ENCODE data around the gene ACSL3.
"Not testable (repeated sequence)": the region's sequence is repeated elsewhere in the genome, so short reads cannot be mapped to it uniquely, and the experiment has no call there.

The ACSL3 gene

GRCh38 chr2:222907048-222907447 is 46.2 kb downstream of the ACSL3 start:
- Histone ChIP-seq H3K9ac (ENCODE audit: low read length) (no peak overlapping the region), H3K9me3 (ENCODE audit: control insufficient read depth, low read length) (no peaks in the 10 kb centered on the region), H3K4me3 (ENCODE audit: low read length) (no peak overlapping the region), H3K27me3 (ENCODE audit: control insufficient read depth, insufficient read depth, low read length) (no peaks in the 10 kb centered on the region), H3K4me1 (ENCODE audit: control insufficient read depth, insufficient read depth, low read length) (peaks cover 29% of the 10 kb centered on the region), H3K36me3 (ENCODE audit: control insufficient read depth, insufficient read depth, low read length) (no peaks in the 10 kb centered on the region)

GRCh38 chr2:222907790-222908441 is 47.1 kb downstream of the ACSL3 start:
- H3K9me3 ChIP-seq (ENCODE audit: control insufficient read depth, low read length): no peaks in the 10 kb centered on the region
- H3K27me3 ChIP-seq (ENCODE audit: control insufficient read depth, insufficient read depth, low read length): no peaks in the 10 kb centered on the region
- peaks cover 26% of the 10 kb centered on the region for H3K4me1 ChIP-seq (ENCODE audit: control insufficient read depth, insufficient read depth, low read length)
- H3K4me3 ChIP-seq (ENCODE audit: low read length): no peak overlapping the region
- H3K36me3 ChIP-seq (ENCODE audit: control insufficient read depth, insufficient read depth, low read length): no peaks in the 10 kb centered on the region
- peak overlapping the region; percentile 17 for H3K9ac ChIP-seq (ENCODE audit: low read length)

- Histone ChIP-seq H3K36me3 (ENCODE audit: control insufficient read depth, insufficient read depth, low read length) (no peaks in the 10 kb centered on the region), H3K9ac (ENCODE audit: low read length) (no peak overlapping the region), H3K27me3 (ENCODE audit: control insufficient read depth, insufficient read depth, low read length) (no peaks in the 10 kb centered on the region), H3K4me1 (ENCODE audit: control insufficient read depth, insufficient read depth, low read length) (peaks cover 26% of the 10 kb centered on the region), H3K9me3 (ENCODE audit: control insufficient read depth, low read length) (no peaks in the 10 kb centered on the region), H3K4me3 (ENCODE audit: low read length) (no peak overlapping the region)
Measured at GRCh38 chr2:222909286-222909685, 48.5 kb downstream of the ACSL3 start.

- no peaks in the 10 kb centered on the region for H3K9me3 ChIP-seq (ENCODE audit: control insufficient read depth, low read length)
- H3K9ac ChIP-seq (ENCODE audit: low read length): no peak overlapping the region
- H3K4me1 ChIP-seq (ENCODE audit: control insufficient read depth, insufficient read depth, low read length): peaks cover 25% of the 10 kb centered on the region
- H3K4me3 ChIP-seq (ENCODE audit: low read length): no peak overlapping the region
- no peaks in the 10 kb centered on the region for H3K36me3 ChIP-seq (ENCODE audit: control insufficient read depth, insufficient read depth, low read length)
- no peaks in the 10 kb centered on the region for H3K27me3 ChIP-seq (ENCODE audit: control insufficient read depth, insufficient read depth, low read length)
Measured at GRCh38 chr2:222912117-222912516, 51.3 kb downstream of the ACSL3 start.

- Histone ChIP-seq H3K9me3 (ENCODE audit: control insufficient read depth, low read length) (no peaks in the 10 kb centered on the region), H3K4me1 (ENCODE audit: control insufficient read depth, insufficient read depth, low read length) (peaks cover 20% of the 10 kb centered on the region), H3K4me3 (ENCODE audit: low read length) (no peak overlapping the region), H3K27me3 (ENCODE audit: control insufficient read depth, insufficient read depth, low read length) (no peaks in the 10 kb centered on the region), H3K9ac (ENCODE audit: low read length) (no peak overlapping the region), H3K36me3 (ENCODE audit: control insufficient read depth, insufficient read depth, low read length) (no peaks in the 10 kb centered on the region)
Measured at GRCh38 chr2:222912776-222913175, 51.9 kb downstream of the ACSL3 start.

- no peaks in the 10 kb centered on the region for H3K9me3 ChIP-seq (ENCODE audit: control insufficient read depth, low read length)
- H3K36me3 ChIP-seq (ENCODE audit: control insufficient read depth, insufficient read depth, low read length): no peaks in the 10 kb centered on the region
- H3K9ac ChIP-seq (ENCODE audit: low read length): no peak overlapping the region
- H3K4me1 ChIP-seq (ENCODE audit: control insufficient read depth, insufficient read depth, low read length): peaks cover 14% of the 10 kb centered on the region
- no peaks in the 10 kb centered on the region for H3K27me3 ChIP-seq (ENCODE audit: control insufficient read depth, insufficient read depth, low read length)
- no peak overlapping the region for H3K4me3 ChIP-seq (ENCODE audit: low read length)
Measured at GRCh38 chr2:222915092-222915957, 54.5 kb downstream of the ACSL3 start.

GRCh38 chr2:222916229-222917197 is 55.7 kb downstream of the ACSL3 start:
- Histone ChIP-seq H3K4me1 (ENCODE audit: control insufficient read depth, insufficient read depth, low read length) (peaks cover 14% of the 10 kb centered on the region), H3K4me3 (ENCODE audit: low read length) (no peak overlapping the region), H3K36me3 (ENCODE audit: control insufficient read depth, insufficient read depth, low read length) (no peaks in the 10 kb centered on the region), H3K9ac (ENCODE audit: low read length) (no peak overlapping the region), H3K9me3 (ENCODE audit: control insufficient read depth, low read length) (no peaks in the 10 kb centered on the region), H3K27me3 (ENCODE audit: control insufficient read depth, insufficient read depth, low read length) (no peaks in the 10 kb centered on the region)

GRCh38 chr2:222917212-222917611 is 56.4 kb downstream of the ACSL3 start:
- H3K36me3 ChIP-seq (ENCODE audit: control insufficient read depth, insufficient read depth, low read length); H3K27me3 ChIP-seq (ENCODE audit: control insufficient read depth, insufficient read depth, low read length); H3K9me3 ChIP-seq (ENCODE audit: control insufficient read depth, low read length); H3K9ac ChIP-seq (ENCODE audit: low read length); H3K4me3 ChIP-seq (ENCODE audit: low read length): not testable (repeated sequence)
- peaks cover 14% of the 10 kb centered on the region for H3K4me1 ChIP-seq (ENCODE audit: control insufficient read depth, insufficient read depth, low read length)

- H3K36me3 ChIP-seq (ENCODE audit: control insufficient read depth, insufficient read depth, low read length): no peaks in the 10 kb centered on the region
- H3K4me1 ChIP-seq (ENCODE audit: control insufficient read depth, insufficient read depth, low read length): peaks cover 4% of the 10 kb centered on the region
- H3K9me3 ChIP-seq (ENCODE audit: control insufficient read depth, low read length): no peaks in the 10 kb centered on the region
- no peaks in the 10 kb centered on the region for H3K27me3 ChIP-seq (ENCODE audit: control insufficient read depth, insufficient read depth, low read length)
- H3K4me3 ChIP-seq (ENCODE audit: low read length): no peak overlapping the region
- no peak overlapping the region for H3K9ac ChIP-seq (ENCODE audit: low read length)
Measured at GRCh38 chr2:222919841-222920526, 59.1 kb downstream of the ACSL3 start.

- no peaks in the 10 kb centered on the region for H3K27me3 ChIP-seq (ENCODE audit: control insufficient read depth, insufficient read depth, low read length)
Measured at GRCh38 chr2:222920657-222921186, 59.9 kb downstream of the ACSL3 start.

More at GRCh38 chr2:222920657-222921186, 59.9 kb downstream of the ACSL3 start:
- Histone ChIP-seq H3K9me3 (ENCODE audit: control insufficient read depth, low read length) (no peaks in the 10 kb centered on the region), H3K9ac (ENCODE audit: low read length) (no peak overlapping the region), H3K4me1 (ENCODE audit: control insufficient read depth, insufficient read depth, low read length) (no peaks in the 10 kb centered on the region), H3K4me3 (ENCODE audit: low read length) (no peak overlapping the region), H3K36me3 (ENCODE audit: control insufficient read depth, insufficient read depth, low read length) (no peaks in the 10 kb centered on the region)
